ES-I3 (cell line): Measurements from ENCODE around the gene MT1HL1.
"Not testable (repeated sequence)": the region's sequence is repeated elsewhere in the genome, so short reads cannot be mapped to it uniquely, and the experiment has no call there.

Source experiments
- H3K36me3 ChIP-seq: 2 replicates; pipeline ENCODE4 v1.6.1; 2013; ENCODE audit warnings: mild to moderate bottlenecking, low read length, control low read depth, moderate library complexity; ENCODE audit not compliant: insufficient read depth
- H3K4me1 ChIP-seq: 2 replicates; pipeline ENCODE4 v1.6.1; 2013; ENCODE audit warnings: mild to moderate bottlenecking, control low read depth, low read length; ENCODE audit not compliant: insufficient read depth
- H3K9ac ChIP-seq: 2 replicates; pipeline ENCODE4 v1.6.1; 2013; ENCODE audit warnings: low read depth, mild to moderate bottlenecking, low read length, moderate library complexity
- H3K9me3 ChIP-seq: 2 replicates; pipeline ENCODE4 v1.6.1; 2013; ENCODE audit warnings: mild to moderate bottlenecking, low read length, moderate library complexity; ENCODE audit not compliant: control insufficient read depth, insufficient read depth

Gene MT1HL1

DNA sequence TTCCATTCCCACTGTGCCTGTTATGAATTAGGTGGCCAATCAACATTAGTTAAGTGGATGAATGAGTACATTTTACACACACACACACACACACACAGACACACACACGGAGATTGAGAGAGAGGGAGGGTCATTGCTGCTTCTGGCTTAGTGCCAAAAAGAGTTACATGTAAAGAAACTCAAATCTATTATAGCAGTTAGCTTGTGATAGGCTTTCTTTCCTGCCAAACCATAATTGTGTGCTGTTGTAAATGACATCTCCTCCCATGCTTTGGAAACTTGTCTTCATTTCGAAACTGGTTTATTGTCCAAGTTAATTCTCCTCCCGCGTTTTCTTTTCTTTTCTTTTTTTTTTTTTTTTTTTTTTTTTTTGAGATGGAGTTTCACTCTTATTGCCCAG lies 1.4 kb upstream of the MT1HL1 start:
- peaks cover 7% of the 10 kb centered on the region; the same call in 1 of the 2 replicates for H3K4me1 ChIP-seq
- H3K36me3 ChIP-seq = no peaks in the 10 kb centered on the region
- H3K9ac ChIP-seq = no peak overlapping the region
- no peaks in the 10 kb centered on the region for H3K9me3 ChIP-seq

DNA sequence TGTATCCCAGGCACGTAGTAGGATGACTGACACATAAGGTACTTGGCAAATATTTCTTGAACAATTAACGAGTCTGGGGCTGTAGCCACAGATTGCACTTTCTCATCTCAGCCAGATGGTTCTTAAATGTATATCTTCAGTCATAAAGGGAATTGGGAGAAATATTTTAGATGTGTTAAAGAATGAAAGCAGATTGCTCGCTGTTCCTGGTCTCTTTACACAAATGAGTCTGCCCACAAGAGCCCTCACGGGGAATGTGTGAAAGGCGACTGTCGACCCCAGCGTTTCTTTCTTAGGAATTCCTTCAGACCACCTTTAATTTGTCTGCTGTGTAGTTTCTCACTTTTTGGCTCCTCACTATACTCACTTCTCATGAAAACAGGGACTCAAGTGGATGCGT lies 725 bp downstream of the MT1HL1 start:
- Histone ChIP-seq H3K9ac (no peak overlapping the region), H3K4me1 (0 out of 2 replicates have a peak, but pooled peaks cover under 1% of the 10 kb centered on the region), H3K36me3 (no peaks in the 10 kb centered on the region), H3K9me3 (no peaks in the 10 kb centered on the region)

DNA sequence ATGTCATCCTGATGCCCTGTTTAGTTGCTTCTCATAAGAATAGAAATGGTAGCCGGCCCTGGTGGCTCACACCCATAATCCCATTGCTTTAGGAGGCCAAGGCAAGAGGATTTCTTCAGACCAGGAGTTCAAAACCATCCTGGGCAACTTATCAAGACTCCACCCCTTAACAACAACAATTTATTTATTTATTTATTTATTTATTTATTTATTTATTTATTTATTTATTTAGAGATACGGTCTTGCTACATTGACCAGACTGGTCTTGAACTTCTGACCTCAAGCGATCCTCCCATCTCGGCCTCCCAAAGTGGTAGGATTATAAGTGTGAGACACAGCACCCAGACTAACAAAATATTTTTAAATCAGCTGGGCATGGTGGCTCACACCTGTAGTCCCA lies 4.0 kb downstream of the MT1HL1 start:
- H3K9ac ChIP-seq = no peak overlapping the region
- H3K4me1 ChIP-seq = peaks cover 11% of the 10 kb centered on the region
- H3K9me3 ChIP-seq = no peaks in the 10 kb centered on the region
- no peaks in the 10 kb centered on the region for H3K36me3 ChIP-seq

DNA sequence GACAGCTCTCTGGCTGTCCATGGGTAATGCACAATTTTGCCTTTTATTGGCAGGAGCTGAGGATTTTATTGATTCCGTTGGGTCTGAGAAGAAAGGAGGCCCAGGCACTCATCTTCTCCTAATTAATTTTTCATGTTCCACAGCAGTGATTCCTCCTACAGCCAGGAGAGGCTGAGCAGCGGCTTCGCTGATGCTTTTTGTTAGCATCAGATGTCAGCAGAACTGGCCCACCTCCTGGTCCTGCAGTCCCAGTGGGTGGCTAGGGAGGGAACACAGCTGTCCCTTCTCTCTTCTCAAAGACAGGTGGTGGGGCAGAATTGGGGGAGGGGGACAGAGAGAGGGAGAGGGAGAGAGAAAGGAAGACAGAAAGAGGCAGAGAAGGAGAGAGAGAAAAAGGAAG lies 5.7 kb downstream of the MT1HL1 start:
- peaks cover 11% of the 10 kb centered on the region for H3K4me1 ChIP-seq
- no peak overlapping the region for H3K9ac ChIP-seq
- no peaks in the 10 kb centered on the region for H3K36me3 ChIP-seq
- H3K9me3 ChIP-seq = no peaks in the 10 kb centered on the region

DNA sequence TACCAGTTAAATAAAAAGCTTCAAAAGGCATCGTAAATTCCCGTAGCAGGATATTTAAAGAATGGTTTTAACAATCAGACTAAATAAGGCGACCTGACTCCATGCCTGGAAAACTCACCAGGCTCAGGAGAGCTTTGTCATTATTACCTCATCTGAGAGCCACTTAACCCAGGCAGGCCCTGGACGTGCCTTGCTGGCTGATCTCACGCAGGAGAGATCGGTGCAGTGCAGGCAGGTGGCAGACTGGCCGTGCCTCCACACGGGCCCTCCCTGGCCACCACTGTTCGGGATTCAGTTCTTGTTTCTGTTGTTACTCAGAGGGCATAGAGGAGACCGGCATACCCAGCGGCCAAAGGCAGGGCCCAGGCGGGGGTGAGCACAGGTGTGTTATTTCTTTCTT lies 6.4 kb downstream of the MT1HL1 start:
- no peak overlapping the region for H3K9ac ChIP-seq
- H3K9me3 ChIP-seq = no peaks in the 10 kb centered on the region
- H3K36me3 ChIP-seq = no peaks in the 10 kb centered on the region
- H3K4me1 ChIP-seq = peaks cover 11% of the 10 kb centered on the region

DNA sequence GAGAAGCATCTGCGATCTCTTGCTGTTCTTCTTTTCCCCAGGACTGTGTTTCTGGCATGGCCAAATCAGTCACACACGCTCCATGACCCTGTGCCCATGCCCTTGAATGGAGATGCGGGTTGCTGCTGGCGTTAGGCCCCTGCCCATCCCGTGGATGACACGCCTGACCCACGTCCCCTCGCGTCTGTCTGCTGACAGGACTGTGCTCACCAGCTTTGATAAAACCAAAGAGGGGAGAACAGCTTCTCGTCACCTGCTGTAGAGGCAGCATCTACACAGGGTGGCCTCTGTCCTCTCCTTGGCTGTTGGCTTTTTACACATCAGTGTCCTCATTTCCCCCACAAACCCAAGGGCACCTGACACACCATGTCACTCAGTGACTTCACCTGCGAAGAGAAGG lies 6.9 kb downstream of the MT1HL1 start:
- Histone ChIP-seq H3K36me3 (no peaks in the 10 kb centered on the region), H3K9me3 (no peaks in the 10 kb centered on the region; the same call in 1 of the 2 replicates), H3K4me1 (peaks cover 11% of the 10 kb centered on the region), H3K9ac (no peak overlapping the region; the same call in 1 of the 2 replicates)

DNA sequence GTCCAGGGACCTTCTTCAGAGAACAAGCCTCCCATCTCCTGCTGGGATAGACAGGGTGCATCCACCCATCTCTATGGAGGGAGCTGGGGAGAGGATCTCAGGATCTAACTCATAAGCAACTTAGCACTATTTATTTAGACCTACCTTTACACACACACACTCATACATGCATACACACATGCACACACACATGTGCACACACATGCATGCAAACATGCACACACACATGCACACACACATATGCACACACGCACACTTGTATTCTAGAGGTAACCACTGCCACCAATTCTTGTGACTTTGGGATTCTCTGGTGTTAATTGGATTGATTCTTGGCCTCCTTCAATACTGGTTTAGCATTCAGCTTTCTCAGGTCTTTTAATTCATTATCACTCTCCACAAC lies 9.8 kb downstream of the MT1HL1 start:
- Histone ChIP-seq H3K4me1 (peaks cover 11% of the 10 kb centered on the region), H3K36me3 (no peaks in the 10 kb centered on the region), H3K9me3 (peaks cover under 1% of the 10 kb centered on the region; the same call in 1 of the 2 replicates)

DNA sequence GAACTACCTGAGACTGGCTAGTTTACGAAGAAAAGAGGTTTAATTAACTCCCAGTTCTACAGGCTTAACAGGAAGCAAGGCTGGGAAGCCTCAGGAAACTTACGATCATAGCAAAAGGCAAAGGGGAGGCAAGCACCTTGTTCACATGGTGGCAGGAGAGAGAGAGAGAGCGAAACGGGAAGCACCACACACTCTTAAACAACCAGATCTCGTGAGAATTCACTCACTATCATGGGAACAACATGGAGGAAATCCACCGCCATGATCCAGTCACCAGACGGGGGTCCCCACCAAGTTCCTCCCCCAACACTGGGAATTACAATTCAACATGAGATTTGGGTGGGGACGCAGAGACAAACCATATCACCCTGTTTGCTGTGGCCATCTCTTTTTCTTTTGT lies 11.8 kb downstream of the MT1HL1 start:
- no peaks in the 10 kb centered on the region for H3K36me3 ChIP-seq
- peaks cover 5% of the 10 kb centered on the region; the same call in 1 of the 2 replicates for H3K9me3 ChIP-seq
- H3K9ac ChIP-seq = no peak overlapping the region
- H3K4me1 ChIP-seq = peaks cover under 1% of the 10 kb centered on the region

More for the DNA sequence above, 9.8 kb downstream of the MT1HL1 start:
- H3K9ac ChIP-seq = no peak overlapping the region

DNA sequence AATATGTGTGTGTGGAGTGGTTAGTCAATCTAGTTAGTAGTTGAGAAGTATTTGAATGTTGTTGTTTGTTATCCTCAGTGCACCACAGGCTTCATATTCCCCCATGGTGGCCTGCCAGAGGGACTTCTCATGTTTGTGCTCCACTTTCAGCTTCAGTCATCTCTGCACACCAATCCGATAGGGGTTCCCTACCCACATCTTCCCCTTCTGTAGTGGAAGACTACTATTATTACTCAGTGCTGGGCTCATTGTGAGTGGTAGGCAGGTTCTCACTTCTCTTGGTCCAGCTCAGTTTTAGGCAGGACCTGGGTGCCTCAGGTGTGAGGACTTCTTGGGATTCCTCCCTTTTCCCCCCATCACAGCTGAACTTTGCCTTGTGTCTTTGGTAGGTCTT lies 14.2 kb downstream of the MT1HL1 start:
- peaks cover 5% of the 10 kb centered on the region; the same call in 1 of the 2 replicates for H3K9me3 ChIP-seq
- H3K36me3 ChIP-seq = no peaks in the 10 kb centered on the region
- no peaks in the 10 kb centered on the region for H3K4me1 ChIP-seq
- H3K9ac ChIP-seq = no peak overlapping the region

DNA sequence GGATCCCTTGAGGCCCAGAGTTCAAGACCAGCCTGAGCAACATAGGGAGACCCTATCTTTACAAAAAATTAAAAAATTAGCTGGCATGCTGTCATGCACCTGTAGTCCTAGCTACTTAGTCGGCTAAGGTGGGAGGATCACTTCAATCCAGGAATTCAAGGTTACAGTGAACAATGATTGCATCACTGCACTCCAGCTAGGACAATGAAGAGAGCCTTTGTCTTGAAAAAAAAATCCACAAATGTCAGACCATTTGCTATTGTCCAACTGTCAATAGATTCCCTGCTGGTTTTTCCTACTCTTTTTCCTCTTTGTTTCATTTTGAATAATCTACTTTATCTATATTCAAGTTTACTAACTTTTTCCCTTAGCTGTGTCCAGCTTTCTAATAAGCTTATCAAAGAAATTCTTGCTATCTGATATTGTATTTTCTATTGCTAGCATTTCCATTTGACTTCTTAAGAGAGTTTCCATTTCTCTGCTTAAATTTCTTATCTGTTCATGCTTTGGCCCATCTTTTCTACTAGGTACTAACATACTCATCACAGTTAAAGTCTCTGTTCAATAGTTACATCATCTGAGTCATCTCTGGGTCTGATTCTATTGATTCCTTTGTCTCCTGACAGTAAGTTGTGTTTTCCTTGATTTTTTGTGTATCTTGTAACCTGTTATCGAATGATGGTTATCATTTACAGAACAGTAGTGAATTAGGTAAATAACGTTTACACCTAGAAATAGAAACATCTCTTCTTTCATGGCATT lies 14.8 kb downstream of the MT1HL1 start:
- Histone ChIP-seq H3K4me1 (no peaks in the 10 kb centered on the region), H3K9me3 (peaks cover 5% of the 10 kb centered on the region; the same call in 1 of the 2 replicates), H3K36me3 (no peaks in the 10 kb centered on the region), H3K9ac (no peak overlapping the region)

DNA sequence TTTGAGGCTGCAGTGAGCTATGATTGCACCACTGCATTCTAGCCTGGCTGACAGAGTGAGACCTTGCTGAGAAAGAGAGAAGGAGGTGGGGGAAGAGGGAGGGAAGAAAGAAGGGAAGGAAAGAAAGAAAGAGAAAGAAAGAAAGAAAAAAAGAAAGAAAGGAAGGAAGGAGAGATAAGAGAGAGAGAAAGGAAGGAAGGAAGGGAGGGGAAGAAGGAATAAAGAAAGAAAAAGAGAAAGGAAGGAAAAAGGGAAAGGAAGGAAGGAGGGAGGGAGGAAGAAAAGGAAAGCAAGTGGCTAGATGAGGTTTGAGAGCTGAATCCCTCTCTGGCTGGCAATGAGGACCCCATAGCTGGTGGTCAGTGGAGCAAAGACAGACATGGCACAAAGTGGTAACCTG lies 20.4 kb downstream of the MT1HL1 start:
- Histone ChIP-seq H3K36me3 (no peaks in the 10 kb centered on the region), H3K9me3 (no peaks in the 10 kb centered on the region), H3K9ac (no peak overlapping the region), H3K4me1 (no peaks in the 10 kb centered on the region)

DNA sequence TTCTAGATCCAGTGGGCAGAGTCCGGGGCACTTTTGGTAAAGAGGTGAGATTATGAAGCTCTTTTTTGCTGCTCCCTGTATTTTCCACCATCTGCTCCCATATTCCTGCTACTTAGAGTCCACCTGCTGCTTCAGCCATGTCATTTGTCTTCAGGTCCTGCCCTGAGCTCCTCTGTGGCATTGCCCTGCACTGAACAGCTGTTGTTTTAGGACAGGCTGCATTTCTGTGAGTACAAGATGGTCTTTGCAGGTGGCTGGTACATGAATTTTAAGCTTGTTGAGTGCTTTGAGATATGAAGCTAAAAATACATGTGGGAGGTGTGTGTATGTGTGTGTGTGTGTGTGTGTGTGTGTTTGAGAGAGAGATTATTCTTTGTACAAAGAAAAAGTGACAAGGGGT lies 21.9 kb downstream of the MT1HL1 start:
- Histone ChIP-seq H3K9ac (no peak overlapping the region), H3K36me3 (no peaks in the 10 kb centered on the region), H3K9me3 (no peaks in the 10 kb centered on the region), H3K4me1 (no peaks in the 10 kb centered on the region)

DNA sequence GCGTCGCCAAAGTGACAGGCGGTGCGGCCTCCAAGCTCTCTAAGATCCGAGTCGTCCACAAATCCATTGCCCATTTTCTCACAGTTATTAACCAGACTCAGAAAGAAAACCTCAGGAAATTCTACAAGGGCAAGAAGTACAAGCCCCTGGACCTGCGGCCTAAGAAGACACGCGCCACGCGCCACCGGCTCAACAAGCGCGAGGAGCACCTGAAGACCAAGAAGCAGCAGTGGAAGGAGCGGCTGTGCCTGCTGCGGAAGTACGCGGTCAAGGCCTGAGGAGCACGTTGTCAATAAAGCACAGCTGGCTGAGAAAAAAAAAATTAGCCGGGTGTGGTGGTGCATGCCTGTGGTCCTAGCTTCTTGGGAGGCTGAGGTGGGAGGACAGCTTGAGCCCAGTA lies 22.8 kb downstream of the MT1HL1 start:
- not testable (repeated sequence) for H3K36me3 ChIP-seq, H3K4me1 ChIP-seq, H3K9me3 ChIP-seq, H3K9ac ChIP-seq

DNA sequence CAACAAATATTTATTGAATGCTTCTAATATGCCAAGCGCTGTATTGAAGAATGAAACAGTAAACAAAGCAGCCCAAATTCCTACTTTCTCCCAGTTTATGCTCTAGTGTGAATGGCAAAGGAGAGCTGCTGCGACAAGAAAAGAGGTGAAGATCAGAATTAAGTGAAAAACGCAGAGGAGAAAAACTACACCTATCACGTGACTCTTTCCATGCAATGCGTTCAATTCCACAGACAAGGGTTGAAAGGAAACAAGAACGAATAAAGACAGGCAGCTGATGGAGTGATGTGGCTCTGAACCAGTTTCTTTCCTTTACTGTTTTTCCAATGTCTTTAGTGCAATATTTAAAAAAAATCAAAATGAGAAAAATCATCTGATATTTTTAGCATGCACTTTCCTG lies 23.6 kb downstream of the MT1HL1 start:
- Histone ChIP-seq H3K36me3 (no peaks in the 10 kb centered on the region), H3K9ac (no peak overlapping the region), H3K9me3 (no peaks in the 10 kb centered on the region), H3K4me1 (no peaks in the 10 kb centered on the region)

DNA sequence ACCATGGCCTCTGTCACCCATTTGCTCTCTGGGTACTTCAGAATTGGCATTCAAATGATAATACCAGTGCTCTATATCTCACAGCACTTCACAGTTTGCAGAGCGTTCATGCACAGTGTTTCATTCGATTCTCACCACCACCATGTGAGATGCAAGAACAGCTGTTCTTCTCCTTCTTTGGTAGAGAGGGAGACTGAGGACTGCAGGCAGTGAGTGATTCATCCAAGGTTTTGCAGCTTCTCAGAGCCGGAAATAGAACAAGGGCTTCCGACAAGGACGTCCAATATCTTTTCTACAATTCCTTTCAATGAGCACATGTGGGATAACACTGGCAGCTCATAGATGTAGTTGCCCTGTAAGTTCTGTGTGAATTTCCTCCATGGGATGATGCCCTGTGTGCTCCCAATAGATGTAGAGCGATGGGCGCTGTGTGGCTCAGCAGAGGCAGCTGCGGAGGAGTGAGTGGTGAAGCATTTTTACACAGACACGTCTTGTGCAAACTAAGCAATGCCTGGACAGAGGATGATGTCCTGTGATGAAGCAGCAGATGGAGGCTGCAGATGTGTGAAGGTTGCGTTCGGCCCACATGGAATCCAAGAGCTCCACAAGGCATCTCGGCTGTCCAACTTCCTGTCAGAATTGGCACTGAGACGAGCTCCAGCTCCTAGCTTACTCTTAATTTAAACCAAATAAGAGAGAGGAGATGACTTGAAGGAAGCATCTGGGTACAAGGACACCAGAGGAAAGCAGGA lies 24.9 kb downstream of the MT1HL1 start:
- no peak overlapping the region for H3K9ac ChIP-seq
- H3K36me3 ChIP-seq = no peaks in the 10 kb centered on the region
- H3K4me1 ChIP-seq = no peaks in the 10 kb centered on the region
- H3K9me3 ChIP-seq = no peaks in the 10 kb centered on the region
